MM.1S (cell line): Measurements from ENCODE around the gene KMT2D.

ENCODE experiments used
- DNase-seq: peaks from one replicate; pipeline ENCODE4 v3.0.0-alpha.2; 2015
- H2AFZ ChIP-seq: fragments of 300-600 bp; sonication (generic); 2 replicates; pipeline ENCODE4 v1.6.0; 2016; ENCODE audit warnings: antibody characterized with exemption, low read length
- H3F3A ChIP-seq: fragments of 300-600 bp; sonication (generic); 2 replicates; pipeline ENCODE4 v1.6.1; 2016; ENCODE audit warnings: mild to moderate bottlenecking, antibody characterized with exemption, low read length, moderate library complexity, mixed read lengths; ENCODE audit not compliant: insufficient read depth
- H3K27ac ChIP-seq: fragments of 300-600 bp; sonication (generic); 2 replicates; pipeline ENCODE4 v1.5.1; 2016; ENCODE audit warnings: mild to moderate bottlenecking, low read length
- H3K27me3 ChIP-seq: fragments of 300-600 bp; sonication (generic); replicated peaks from 2 replicates; pipeline ENCODE4 v1.6.0; 2016; ENCODE audit warnings: low read length; ENCODE audit not compliant: insufficient read depth
- H3K36me3 ChIP-seq: fragments of 300-600 bp; sonication (generic); replicated peaks from 2 replicates; pipeline ENCODE4 v1.6.1; 2016; ENCODE audit warnings: mild to moderate bottlenecking, low read length, mixed read lengths; ENCODE audit not compliant: insufficient read depth
- H3K4me1 ChIP-seq: fragments of 300-600 bp; sonication (generic); 2 replicates; pipeline ENCODE4 v1.6.1; 2016; ENCODE audit warnings: low read length, mixed read lengths
- H3K4me2 ChIP-seq: fragments of 300-600 bp; sonication (generic); 2 replicates; pipeline ENCODE4 v1.6.0; 2016; ENCODE audit warnings: low read depth, low read length
- H3K4me3 ChIP-seq: fragments of 300-600 bp; sonication (generic); 2 replicates; pipeline ENCODE4 v1.5.1; 2016; ENCODE audit warnings: low read length, mixed read lengths
- H3K79me2 ChIP-seq: fragments of 300-600 bp; sonication (generic); 2 replicates; pipeline ENCODE4 v1.6.1; 2016; ENCODE audit warnings: mixed run types, low read length, mixed read lengths
- H3K9ac ChIP-seq: fragments of 300-600 bp; sonication (generic); 2 replicates; pipeline ENCODE4 v1.6.1; 2016; ENCODE audit warnings: low read length, mixed read lengths
- H3K9me2 ChIP-seq: fragments of 300-600 bp; sonication (generic); replicated peaks from 2 replicates; pipeline ENCODE4 v1.6.1; 2016; ENCODE audit warnings: mild to moderate bottlenecking, low read length, mixed read lengths; ENCODE audit not compliant: insufficient read depth
- H3K9me3 ChIP-seq: fragments of 300-600 bp; sonication (generic); replicated peaks from 2 replicates; pipeline ENCODE4 v1.6.1; 2016; ENCODE audit warnings: mild to moderate bottlenecking, low read length, mixed read lengths; ENCODE audit not compliant: insufficient read depth
- H4K20me1 ChIP-seq: fragments of 300-600 bp; sonication (generic); 2 replicates; pipeline ENCODE4 v1.6.1; 2016; ENCODE audit warnings: mild to moderate bottlenecking, low read length, moderate library complexity, mixed read lengths; ENCODE audit not compliant: insufficient read depth
- CTCF ChIP-seq: fragments of 300-600 bp; sonication (generic); IDR thresholded peaks from 2 replicates; pipeline ENCODE4 v1.5.1; 2016; ENCODE audit warnings: antibody characterized with exemption, low read length, mixed read lengths
- EZH2 ChIP-seq: fragments of 300-600 bp; sonication (generic); optimal IDR thresholded peaks from 2 replicates; pipeline ENCODE3; 2017; ENCODE audit warnings: low read depth, mild to moderate bottlenecking, antibody characterized with exemption, low read length, mixed read lengths
- EZH2phosphoT487 ChIP-seq: fragments of 300-600 bp; sonication (generic); IDR thresholded peaks from 2 replicates; pipeline ENCODE4 v1.6.1; 2018; ENCODE audit warnings: antibody characterized with exemption, low read length

Gene KMT2D

DNA sequence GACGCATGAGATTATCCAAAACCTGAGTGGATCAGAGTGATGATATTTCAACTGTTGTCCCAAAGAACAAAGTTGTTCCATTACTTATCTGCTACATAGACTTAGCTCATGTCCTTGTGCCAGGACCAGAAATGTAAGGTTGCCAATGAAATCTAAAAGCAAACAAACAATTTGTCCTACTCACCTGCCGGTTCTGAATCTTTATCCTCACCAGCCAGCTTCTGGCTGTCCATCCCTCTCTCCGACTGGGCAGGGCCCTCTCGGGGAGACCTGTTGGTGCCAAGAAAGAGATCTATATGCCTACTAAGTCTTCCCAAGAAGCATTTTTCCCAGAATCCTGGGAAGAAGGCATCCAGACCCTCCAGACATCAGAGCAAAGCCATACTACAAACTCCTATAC is 5.5 kb downstream of the KMT2D start:
- DNase-seq = no peak
- no peak overlapping the region for H3K4me3 ChIP-seq
- no peaks in the 10 kb centered on the region for H3K9me2 ChIP-seq
- no peak overlapping the region for H3K4me2 ChIP-seq
- peaks cover 14% of the 10 kb centered on the region; the same call in 1 of the 2 replicates for H3K36me3 ChIP-seq
- H3K9ac ChIP-seq = no peak overlapping the region
- H3K79me2 ChIP-seq = peaks cover 72% of the 10 kb centered on the region
- H2AFZ ChIP-seq = no peak overlapping the region
- H3K27me3 ChIP-seq = no peaks in the 10 kb centered on the region
- H4K20me1 ChIP-seq = peaks cover 23% of the 10 kb centered on the region
- no peaks in the 10 kb centered on the region for H3K9me3 ChIP-seq
- H3F3A ChIP-seq = no peaks in the 10 kb centered on the region
- no peak overlapping the region for H3K27ac ChIP-seq
- peaks cover 24% of the 10 kb centered on the region for H3K4me1 ChIP-seq
- no peak for TF ChIP-seq EZH2phosphoT487
- no peak for TF ChIP-seq EZH2
- TF ChIP-seq CTCF = no peak

- Histone ChIP-seq H4K20me1 (peaks cover 23% of the 10 kb centered on the region), H3K27me3 (no peaks in the 10 kb centered on the region), H3K4me3 (no peak overlapping the region), H3K9ac (no peak overlapping the region), H3K27ac (no peak overlapping the region), H3K9me2 (no peaks in the 10 kb centered on the region), H3K79me2 (peaks cover 67% of the 10 kb centered on the region), H3K36me3 (peaks cover 14% of the 10 kb centered on the region; the same call in 1 of the 2 replicates), H3K4me2 (no peak overlapping the region), H3F3A (no peaks in the 10 kb centered on the region), H3K4me1 (peaks cover 24% of the 10 kb centered on the region), H3K9me3 (no peaks in the 10 kb centered on the region), H2AFZ (no peak overlapping the region)
- no peak for TF ChIP-seq CTCF
- no peak for TF ChIP-seq EZH2phosphoT487
- no peak for TF ChIP-seq EZH2
- DNase-seq = no peak
These were observed 6.1 kb downstream of the KMT2D start for GRCh38 chr12:49054524-49054923.

GRCh38 chr12:49054096-49054495 is 6.5 kb downstream of the KMT2D start:
- Histone ChIP-seq H3K27ac (no peak overlapping the region), H3K4me1 (peaks cover 24% of the 10 kb centered on the region), H2AFZ (no peak overlapping the region), H3K4me2 (no peak overlapping the region), H3F3A (no peaks in the 10 kb centered on the region), H3K9ac (no peak overlapping the region), H3K9me3 (no peaks in the 10 kb centered on the region), H3K9me2 (no peaks in the 10 kb centered on the region), H3K36me3 (peaks cover 14% of the 10 kb centered on the region; the same call in 1 of the 2 replicates), H3K27me3 (no peaks in the 10 kb centered on the region), H3K79me2 (peaks cover 63% of the 10 kb centered on the region), H3K4me3 (no peak overlapping the region), H4K20me1 (peaks cover 23% of the 10 kb centered on the region)
- no peak for DNase-seq
- TF ChIP-seq EZH2phosphoT487 (no peak), CTCF (no peak), EZH2 (no peak)
